C4-2B (cell line): ENCODE measurements around the gene SMARCC1.

ENCODE experiments used
- H3K27ac ChIP-seq: fragments of 450-650 bp; 2 replicates; pipeline ENCODE4 v1.5.1; 2017
- CTCF ChIP-seq: fragments of 450-650 bp; conservative IDR thresholded peaks from 2 replicates; pipeline ENCODE4 v1.5.1; 2017; ENCODE audit warnings: mild to moderate bottlenecking
- ZFX ChIP-seq: fragments of 450-650 bp; IDR thresholded peaks from 2 replicates; pipeline ENCODE4 v1.6.1; 2017

Gene SMARCC1

GRCh38 chr3:47783673-47784072, 2.0 kb upstream of the SMARCC1 start:
- TF ChIP-seq CTCF, result no peak
- TF ChIP-seq ZFX, result no peak
- no peak overlapping the region for H3K27ac ChIP-seq

GRCh38 chr3:47782446-47783308, 984 bp upstream of the SMARCC1 start:
- H3K27ac ChIP-seq, result peak overlapping the region; percentile 85
- TF ChIP-seq CTCF, result no peak
- TF ChIP-seq ZFX, result no peak

GRCh38 chr3:47780741-47781684, 680 bp downstream of the SMARCC1 start:
- TF ChIP-seq ZFX (no peak), CTCF (no peak)

GRCh38 chr3:47778746-47779145, 2.9 kb downstream of the SMARCC1 start:
- TF ChIP-seq CTCF (no peak), ZFX (no peak)

More at GRCh38 chr3:47780741-47781684, 680 bp downstream of the SMARCC1 start:
- H3K27ac ChIP-seq, result peak overlapping the region; percentile 85

GRCh38 chr3:47772788-47773187, 8.9 kb downstream of the SMARCC1 start:
- TF ChIP-seq CTCF (no peak), ZFX (no peak)
- peak overlapping the region; percentile 63 for H3K27ac ChIP-seq

More at GRCh38 chr3:47778746-47779145, 2.9 kb downstream of the SMARCC1 start:
- no peak overlapping the region for H3K27ac ChIP-seq

- TF ChIP-seq ZFX (no peak), CTCF (no peak)
These were observed 9.6 kb downstream of the SMARCC1 start for GRCh38 chr3:47772047-47772446.

More at GRCh38 chr3:47772047-47772446, 9.6 kb downstream of the SMARCC1 start:
- no peak overlapping the region for H3K27ac ChIP-seq
